ENCODE data around the gene C1orf105. TPM values are rescaled to one million over a fixed set of nuclear protein-coding genes. Genes with fewer than 3 reads are reported as not detected.

C1orf105 gene
- total and polyA plus RNA-seq, 9 donors, result not detected

GRCh38 chr1:172417557-172417956 is 2.9 kb upstream of the C1orf105 start:
- TF ChIP-seq EP300 (IDR thresholded peaks at IDR 0.05), result no peak
- TF ChIP-seq POLR2A (IDR thresholded peaks at IDR 0.05), result no peak
- no peak for TF ChIP-seq CTCF (IDR thresholded peaks at IDR 0.05)
- intact Hi-C loops (cut with DNase I), result no loop called here
- H3K27me3 ChIP-seq, result no peaks in the 10 kb centered on the region
- H3K36me3 ChIP-seq, result no peaks in the 10 kb centered on the region
- H3K9me3 ChIP-seq, result no peaks in the 10 kb centered on the region
- no peak overlapping the region for H3K27ac ChIP-seq
- no peaks in the 10 kb centered on the region for H3K4me1 ChIP-seq (ENCODE audit: insufficient read depth)
- WGBS, 3 donors, result 91 to 100% (median 96%) methylated on average over 1 of the region's 1 CpG
- no peak for DNase-seq
- no peak overlapping the region for H3K4me3 ChIP-seq

GRCh38 chr1:172421974-172422604 is 1.6 kb downstream of the C1orf105 start:
- H3K27me3 ChIP-seq, result no peaks in the 10 kb centered on the region
- H3K9me3 ChIP-seq, result no peaks in the 10 kb centered on the region
- no peak overlapping the region for H3K27ac ChIP-seq
- no peaks in the 10 kb centered on the region for H3K36me3 ChIP-seq
- no peak for DNase-seq
- 74 to 87% (median 79%) methylated on average over 5 of the region's 5 CpGs for WGBS, 3 donors
- TF ChIP-seq POLR2A (IDR thresholded peaks at IDR 0.05) (no peak), EP300 (IDR thresholded peaks at IDR 0.05) (no peak), CTCF (IDR thresholded peaks at IDR 0.05) (no peak)
- no peak overlapping the region for H3K4me3 ChIP-seq
- no peaks in the 10 kb centered on the region for H3K4me1 ChIP-seq (ENCODE audit: insufficient read depth)
- intact Hi-C loops (cut with DNase I), result loop anchor here in 1 of 4 donors (10.0 kb wide), 1 partner anchor 397 kb away; no protein-coding TSS in a partner anchor

GRCh38 chr1:172423336-172423735 is 2.9 kb downstream of the C1orf105 start:
- H3K27ac ChIP-seq, result no peak overlapping the region
- no peaks in the 10 kb centered on the region for H3K36me3 ChIP-seq
- no peaks in the 10 kb centered on the region for H3K27me3 ChIP-seq
- intact Hi-C loops (cut with DNase I), result loop anchor here in 1 of 4 donors (10.0 kb wide), 1 partner anchor 399 kb away; no protein-coding TSS in a partner anchor
- H3K9me3 ChIP-seq, result no peaks in the 10 kb centered on the region
- no peaks in the 10 kb centered on the region for H3K4me1 ChIP-seq (ENCODE audit: insufficient read depth)
- H3K4me3 ChIP-seq, result no peak overlapping the region
- no peak for DNase-seq
- TF ChIP-seq EP300 (IDR thresholded peaks at IDR 0.05), result no peak
- TF ChIP-seq CTCF (IDR thresholded peaks at IDR 0.05), result no peak
- TF ChIP-seq POLR2A (IDR thresholded peaks at IDR 0.05), result no peak
- WGBS, 3 donors, result 95 to 98% (median 98%) methylated on average over 2 of the region's 2 CpGs

GRCh38 chr1:172425339-172425738 is 4.9 kb downstream of the C1orf105 start:
- H3K27ac ChIP-seq, result no peak overlapping the region
- H3K4me3 ChIP-seq, result no peak overlapping the region
- no peaks in the 10 kb centered on the region for H3K9me3 ChIP-seq
- no peaks in the 10 kb centered on the region for H3K27me3 ChIP-seq
- intact Hi-C loops (cut with DNase I), result loop anchor here in 1 of 4 donors (10.0 kb wide), 1 partner anchor 401 kb away; no protein-coding TSS in a partner anchor
- 97 to 98% (median 98%) methylated on average over 3 of the region's 3 CpGs for WGBS, 3 donors
- no peaks in the 10 kb centered on the region for H3K4me1 ChIP-seq (ENCODE audit: insufficient read depth)
- no peak for DNase-seq
- H3K36me3 ChIP-seq, result no peaks in the 10 kb centered on the region
- no peak for TF ChIP-seq EP300 (IDR thresholded peaks at IDR 0.05)
- TF ChIP-seq CTCF (IDR thresholded peaks at IDR 0.05), result no peak
- TF ChIP-seq POLR2A (IDR thresholded peaks at IDR 0.05), result no peak
